Testis (tissue), 3 donors: ENCODE results near the gene DEFB123. TPM values are rescaled to one million over a fixed set of nuclear protein-coding genes. Genes with fewer than 3 reads are reported as not detected.

Source experiments
- polyA plus RNA-seq: library from polyadenylated mRNA; stranded (reverse); fragments of 350-450 nt; fragmentation: Illumina TruSeq; extraction: RNeasy Lipid Tissue Mini Kit (QIAGEN cat#74804); gene quantifications from one replicate; pipeline ENCODE4 v1.2.3, GENCODE V29; 2014; ENCODE audit warnings: low read depth, low replicate concordance; ENCODE audit not compliant: insufficient read depth
- total RNA-seq, 2 donors: library from RNA; depleted of rRNA; stranded (reverse); fragments of >200 nt; gene quantifications; one replicate each; pipeline ENCODE4 v1.2.3, GENCODE V29; 2016

Gene DEFB123
- total and polyA plus RNA-seq, 3 donors from 2014 or later: 222 to 709 (median 654) TPM

Other genes with a start within 250 kb of the DEFB123 start
- not detected for gene DEFB115, start 183.0 kb upstream of the DEFB123 start, total RNA-seq
- not detected for gene DEFB115, start 183.0 kb upstream of the DEFB123 start, polyA plus RNA-seq
- gene DEFB116, start 132.0 kb upstream of the DEFB123 start, total RNA-seq: not detected
- not detected for gene DEFB116, start 132.0 kb upstream of the DEFB123 start, polyA plus RNA-seq
- not detected for gene DEFB118, start 72.0 kb upstream of the DEFB123 start, total RNA-seq
- not detected for gene DEFB118, start 72.0 kb upstream of the DEFB123 start, polyA plus RNA-seq
- 100 to 1,000 TPM; 549 to 814 TPM for gene DEFB119, start 50.0 kb upstream of the DEFB123 start, total RNA-seq
- gene DEFB119, start 50.0 kb upstream of the DEFB123 start, polyA plus RNA-seq: 538 TPM
- 1 to 10 TPM in 1 of 2 donors, not detected in 1; 1.2 TPM for gene DEFB121, start 34.4 kb upstream of the DEFB123 start, total RNA-seq
- 6.2 TPM for gene DEFB121, start 34.4 kb upstream of the DEFB123 start, polyA plus RNA-seq
- gene DEFB124, start 34.5 kb downstream of the DEFB123 start, total RNA-seq: not detected
- gene DEFB124, start 34.5 kb downstream of the DEFB123 start, polyA plus RNA-seq: 8.2 TPM
- 1 to 10 TPM; 1.9 to 2.6 TPM for gene REM1, start 34.7 kb downstream of the DEFB123 start, total RNA-seq
- gene REM1, start 34.7 kb downstream of the DEFB123 start, polyA plus RNA-seq: 3.4 TPM
- gene HM13, start 73.8 kb downstream of the DEFB123 start, total RNA-seq: 10 to 100 TPM; 68.7 to 86.7 TPM
- 97.5 TPM for gene HM13, start 73.8 kb downstream of the DEFB123 start, polyA plus RNA-seq
- gene ID1, start 164.7 kb downstream of the DEFB123 start, total RNA-seq: 100 to 1,000 TPM; 124 to 128 TPM
- 18.7 TPM for gene ID1, start 164.7 kb downstream of the DEFB123 start, polyA plus RNA-seq
- 1 to 10 TPM; 6.0 to 6.1 TPM for gene COX4I2, start 197.3 kb downstream of the DEFB123 start, total RNA-seq
- gene COX4I2, start 197.3 kb downstream of the DEFB123 start, polyA plus RNA-seq: 2.2 TPM